Kidney (tissue), 22 donors: ENCODE results near the gene VCPKMT. TPM values are rescaled to one million over a fixed set of nuclear protein-coding genes. Genes with fewer than 3 reads are reported as not detected.

Source experiments
- DNase-seq, 5 donors: peaks; one replicate each; pipeline ENCODE4 v3.0.0-alpha.2; 2013 to 2020
- FAIRE-seq: peaks from 2 replicates; lab custom pipeline; 2012; peaks lifted over from hg19 to GRCh38; lab: Jason Lieb, UNC
- H3K27ac ChIP-seq, 2 donors: one replicate each; pipeline ENCODE4 v1.7.0; 2013; ENCODE audit warnings: low read depth in 2 of 2, low read length in 2 of 2, inconsistent platforms in 1 of 2
- H3K27me3 ChIP-seq: one replicate; pipeline ENCODE4 v1.7.1; 2013; ENCODE audit warnings: low read length, inconsistent platforms; ENCODE audit not compliant: control insufficient read depth, insufficient read depth
- H3K36me3 ChIP-seq, 3 donors: one replicate each; pipeline versions ENCODE4 v1.7.0 to v1.7.1; 2013; ENCODE audit warnings: low read length in 3 of 3, control low read depth in 1 of 3, inconsistent platforms in 1 of 3; ENCODE audit not compliant: insufficient read depth in 3 of 3, control insufficient read depth in 2 of 3
- H3K4me1 ChIP-seq, 3 donors: one replicate each; pipeline versions ENCODE4 v1.7.0 to v1.7.1; 2013; ENCODE audit warnings: low read length in 3 of 3, inconsistent platforms in 1 of 3, low read depth in 1 of 3; ENCODE audit not compliant: control insufficient read depth in 2 of 3, insufficient read depth in 2 of 3
- H3K4me3 ChIP-seq, 3 donors: one replicate each; pipeline versions ENCODE4 v1.7.0 to v1.8.1; 2013; ENCODE audit warnings: low read length in 3 of 3, control low read depth in 1 of 3, inconsistent platforms in 1 of 3
- H3K9ac ChIP-seq, 3 donors: one replicate each; pipeline versions ENCODE4 v1.7.0 to v1.7.1; 2013; ENCODE audit warnings: low read length in 3 of 3, control low read depth in 1 of 3, inconsistent platforms in 1 of 3
- H3K9me3 ChIP-seq, 3 donors: one replicate each; pipeline versions ENCODE4 v1.7.0 to v1.7.1; 2013; ENCODE audit warnings: low read length in 3 of 3, control low read depth in 1 of 3, inconsistent platforms in 1 of 3; ENCODE audit not compliant: control insufficient read depth in 2 of 3, insufficient read depth in 1 of 3
- intact Hi-C: fragments of 100-400 bp; cut with DNase I; formaldehyde crosslinking; loops from one replicate; pipeline ENCODE4 v1.11.1; 2022
- long read RNA-seq, 10 donors: library from polyadenylated mRNA in 1 of 10; unstranded in 1 of 10; transcript quantifications; one replicate each; pipeline ENCODE4 v2.0.0 and lab custom pipeline, GENCODE V29; 2021 to 2026
- polyA plus RNA-seq: library from polyadenylated mRNA; stranded (reverse); fragments of 350-450 nt; fragmentation: Illumina TruSeq; extraction: RNeasy Lipid Tissue Mini Kit (QIAGEN cat#74804); gene quantifications from one replicate; pipeline ENCODE4 v1.2.3, GENCODE V29; 2014; ENCODE audit warnings: low read depth, low replicate concordance; ENCODE audit not compliant: insufficient read depth
- total RNA-seq: library from RNA; stranded (reverse); fragmentation: NEBNext Ultra II Directional; extraction: Animal tissue kit (Norgen Biotek cat#: 25700); gene quantifications from one replicate; pipeline ENCODE4 v1.2.1, GENCODE V29; 2021
- TF ChIP-seq, protein P1 (sequence below): IDR thresholded peaks from 3 replicates; pipeline ENCODE4 v1.5.1; 2012; ENCODE audit warnings: mild to moderate bottlenecking, moderate library complexity, borderline replicate concordance; ENCODE audit not compliant: insufficient read depth; ENCODE audit errors: extremely low read depth
- donor health status: control.
- donor health status: control.
- donor health status: control.
- donor health status: control.
- donor health status: control.
- donor health status: DM: yes; HTN: yes; CAD: no.
- donor health status: Normal renal cell carcinoma (clear cell type).

VCPKMT gene
- total RNA-seq: 8.3 TPM
- polyA plus RNA-seq: 8.0 TPM
- long read RNA-seq, donor 1, partial matches to known transcripts: 0 of 3 reads
- long read RNA-seq, donor 1, other reads (novel, unspliced or antisense): 0 of 3 reads
- long read RNA-seq, donor 2, partial matches to known transcripts: 0 of 1 reads
- long read RNA-seq, donor 2, other reads (novel, unspliced or antisense): 0 of 1 reads
- long read RNA-seq, donor 3, partial matches to known transcripts: 6 of 11 reads
- long read RNA-seq, donor 3, other reads (novel, unspliced or antisense): 0 of 11 reads
- long read RNA-seq, donor 4, partial matches to known transcripts: 0 of 7 reads
- long read RNA-seq, donor 4, other reads (novel, unspliced or antisense): 0 of 7 reads
- long read RNA-seq, donor 5, partial matches to known transcripts: 0 of 1 reads
- long read RNA-seq, donor 5, other reads (novel, unspliced or antisense): 0 of 1 reads
- long read RNA-seq, donor 6, partial matches to known transcripts: 0 of 2 reads
- long read RNA-seq, donor 6, other reads (novel, unspliced or antisense): 0 of 2 reads
- long read RNA-seq, donor 7, partial matches to known transcripts: 0 of 6 reads
- long read RNA-seq, donor 7, other reads (novel, unspliced or antisense): 3 of 6 reads
- long read RNA-seq, donor 8, partial matches to known transcripts: 0 of 4 reads
- long read RNA-seq, donor 8, other reads (novel, unspliced or antisense): 0 of 4 reads
- long read RNA-seq, donor 9, partial matches to known transcripts: 0 of 3 reads
- long read RNA-seq, donor 9, other reads (novel, unspliced or antisense): 0 of 3 reads
- long read RNA-seq, donor 10, partial matches to known transcripts: 0 of 3 reads
- long read RNA-seq, donor 10, other reads (novel, unspliced or antisense): 0 of 3 reads

DNA sequence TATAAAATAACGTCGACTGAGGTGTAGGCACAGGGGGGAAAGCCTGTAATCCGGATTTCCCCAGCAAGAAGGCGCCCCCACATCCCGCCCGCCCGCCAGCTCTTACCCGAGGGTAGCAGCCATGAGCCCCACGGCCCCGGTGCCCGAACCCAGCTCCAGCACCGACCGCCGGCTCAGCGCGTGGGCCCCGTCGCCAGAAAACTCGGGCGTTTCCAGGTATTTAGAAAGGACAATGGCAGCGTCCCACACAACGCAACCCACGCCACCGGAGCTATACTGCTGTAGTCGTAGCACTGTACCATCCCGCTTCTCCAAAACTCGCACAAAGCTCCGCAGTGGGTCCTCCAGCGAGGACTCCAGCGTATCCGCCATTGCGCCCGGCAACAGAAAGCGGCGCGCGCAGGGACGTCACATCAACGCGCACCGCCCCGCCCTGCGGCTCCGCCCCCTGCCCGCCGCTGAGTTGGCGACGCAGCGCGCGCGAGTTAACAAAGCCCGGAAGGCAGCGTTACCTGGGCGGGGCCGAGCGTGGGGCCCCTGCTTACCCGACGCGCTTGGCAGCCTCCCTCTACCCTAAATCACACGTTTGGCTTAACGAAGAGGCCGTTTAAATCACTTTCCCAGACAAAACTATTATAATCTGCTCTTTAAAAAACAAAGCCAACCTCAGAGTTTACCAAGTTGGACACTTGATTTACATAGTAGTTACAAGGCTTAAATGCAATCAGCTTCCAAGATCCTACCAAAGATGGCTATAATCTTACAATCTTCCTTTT, at the start of gene VCPKMT:
TSS of gene VCPKMT (minus strand) at position 392 of the 776 bp plus-strand sequence. CDS start at position 372, 20 bp downstream.
- no peaks in the 10 kb centered on the region for H3K9me3 ChIP-seq
- TF ChIP-seq, protein P1, sequence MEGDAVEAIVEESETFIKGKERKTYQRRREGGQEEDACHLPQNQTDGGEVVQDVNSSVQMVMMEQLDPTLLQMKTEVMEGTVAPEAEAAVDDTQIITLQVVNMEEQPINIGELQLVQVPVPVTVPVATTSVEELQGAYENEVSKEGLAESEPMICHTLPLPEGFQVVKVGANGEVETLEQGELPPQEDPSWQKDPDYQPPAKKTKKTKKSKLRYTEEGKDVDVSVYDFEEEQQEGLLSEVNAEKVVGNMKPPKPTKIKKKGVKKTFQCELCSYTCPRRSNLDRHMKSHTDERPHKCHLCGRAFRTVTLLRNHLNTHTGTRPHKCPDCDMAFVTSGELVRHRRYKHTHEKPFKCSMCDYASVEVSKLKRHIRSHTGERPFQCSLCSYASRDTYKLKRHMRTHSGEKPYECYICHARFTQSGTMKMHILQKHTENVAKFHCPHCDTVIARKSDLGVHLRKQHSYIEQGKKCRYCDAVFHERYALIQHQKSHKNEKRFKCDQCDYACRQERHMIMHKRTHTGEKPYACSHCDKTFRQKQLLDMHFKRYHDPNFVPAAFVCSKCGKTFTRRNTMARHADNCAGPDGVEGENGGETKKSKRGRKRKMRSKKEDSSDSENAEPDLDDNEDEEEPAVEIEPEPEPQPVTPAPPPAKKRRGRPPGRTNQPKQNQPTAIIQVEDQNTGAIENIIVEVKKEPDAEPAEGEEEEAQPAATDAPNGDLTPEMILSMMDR: peak; percentile 0
- no peak for FAIRE-seq
- peak; percentile 95 to 98 (median 97) for DNase-seq
- H3K4me3 ChIP-seq: peak within 1 kb of the TSS; percentile 87 to 96 (median 88)
- H3K36me3 ChIP-seq: peaks cover 4 to 15% (median 5%) of the 10 kb centered on the region in 3 donors
- peaks cover 0 to 7% (median 4%) of the 10 kb centered on the region in 3 donors for H3K4me1 ChIP-seq
- peak within 1 kb of the TSS; percentile 86 for H3K27ac ChIP-seq
- intact Hi-C loops: no loop called here
- H3K9ac ChIP-seq: peak within 1 kb of the TSS; percentile 74 to 95 (median 74)
- no peaks in the 10 kb centered on the region for H3K27me3 ChIP-seq

DNA sequence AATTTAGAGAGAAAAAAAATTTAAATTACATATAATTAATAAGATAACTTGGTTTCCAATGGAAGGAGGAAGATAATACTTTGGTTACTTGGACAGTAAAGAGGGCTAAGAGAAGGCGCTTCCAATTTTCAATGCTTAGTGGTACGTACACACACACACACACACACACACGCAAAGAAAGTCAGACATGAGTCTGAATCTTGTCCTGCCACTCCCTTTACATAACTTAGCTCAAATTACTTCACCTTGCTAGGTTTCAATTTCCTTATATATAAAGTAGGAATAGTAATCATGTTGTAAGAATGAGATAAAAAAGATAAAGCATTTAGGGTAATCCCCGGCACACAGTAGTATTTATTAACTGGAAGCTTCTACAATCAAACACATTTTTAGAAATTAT, 39.7 kb upstream of the VCPKMT start:
- no peak for FAIRE-seq
- TF ChIP-seq, protein P1: no peak
- no peaks in the 10 kb centered on the region for H3K27me3 ChIP-seq
- H3K9ac ChIP-seq: no peak overlapping the region
- intact Hi-C loops: no loop called here
- no peaks in the 10 kb centered on the region for H3K4me1 ChIP-seq
- H3K4me3 ChIP-seq: no peak overlapping the region
- H3K27ac ChIP-seq: no peak overlapping the region
- no peak for DNase-seq
- no peaks in the 10 kb centered on the region for H3K9me3 ChIP-seq
- peaks cover 2 to 25% (median 18%) of the 10 kb centered on the region in 3 donors for H3K36me3 ChIP-seq

DNA sequence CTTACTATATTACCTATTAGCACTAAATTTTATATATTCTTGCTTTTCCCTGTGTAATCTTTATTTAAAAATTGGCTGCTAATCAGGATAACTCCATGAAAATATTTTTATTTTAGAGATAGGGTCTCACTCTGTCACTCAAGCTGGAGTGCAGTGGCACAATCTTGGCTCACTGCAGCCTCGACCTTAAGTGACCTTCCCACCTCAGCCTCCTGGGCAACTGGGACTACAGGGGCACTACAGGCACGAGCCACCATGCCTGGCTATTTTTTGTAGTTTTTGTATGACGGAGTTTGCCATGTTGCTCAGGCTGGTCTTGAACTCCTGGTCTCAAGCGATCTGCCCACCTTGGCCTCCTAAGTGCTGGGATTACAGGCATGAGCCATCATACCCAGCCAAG, 32.4 kb upstream of the VCPKMT start:
- Histone ChIP-seq H3K9ac (no peak overlapping the region), H3K4me1 (no peaks in the 10 kb centered on the region), H3K4me3 (no peak overlapping the region), H3K9me3 (no peaks in the 10 kb centered on the region), H3K27me3 (no peaks in the 10 kb centered on the region), H3K27ac (no peak overlapping the region), H3K36me3 (peaks cover 0 to 9% (median 3%) of the 10 kb centered on the region in 3 donors)
- FAIRE-seq (no peak), DNase-seq (no peak)
- TF ChIP-seq, protein P1: no peak
- intact Hi-C loops: no loop called here
